H1 (cell line): ENCODE measurements around the gene MTFR1L. TPM values are rescaled to one million over a fixed set of nuclear protein-coding genes. Genes with fewer than 3 reads are reported as not detected.

Experiments
- CTCF ChIA-PET: fragments of 300-600 bp; sonication (Branson Sonifier 250); formaldehyde crosslinking; loops from one replicate; lab custom pipeline; 2021; ENCODE audit not compliant: partially characterized antibody; lab: Charles Lee
- POLR2A ChIA-PET: fragments of 300-600 bp; sonication (Branson Sonifier 250); formaldehyde crosslinking; loops from one replicate; lab custom pipeline; 2021; ENCODE audit warnings: inconsistent platforms; ENCODE audit not compliant: partially characterized antibody; lab: Charles Lee
- DNase-seq, 2 experiments: peaks; one replicate each; pipeline versions ENCODE4 v3.0.0 to v3.0.0-alpha.2; 2010 to 2022; ENCODE audit warnings: low spot score in 2 of 2, low read depth in 1 of 2, mixed read lengths in 1 of 2
- FAIRE-seq: peaks from 2 replicates; lab custom pipeline; 2011; peaks lifted over from hg19 to GRCh38; lab: Jason Lieb, UNC
- H2AFZ ChIP-seq: 2 replicates; pipeline ENCODE4 v1.8.1; 2012; ENCODE audit warnings: low read length, inconsistent platforms
- H2AK5ac ChIP-seq: 2 replicates; pipeline ENCODE4 v1.6.1; 2013; ENCODE audit warnings: low read depth, low read length
- H2BK120ac ChIP-seq: replicated peaks from 2 replicates; pipeline ENCODE3; 2013; ENCODE audit warnings: low read depth, low read length, inconsistent platforms
- H2BK12ac ChIP-seq: 2 replicates; pipeline ENCODE4 v1.6.1; 2013; ENCODE audit warnings: low read depth, low read length
- H2BK15ac ChIP-seq: 2 replicates; pipeline ENCODE4 v1.6.1; 2013; ENCODE audit warnings: low read length
- H2BK20ac ChIP-seq: 2 replicates; pipeline ENCODE4 v1.6.1; 2013; ENCODE audit warnings: low read length
- H2BK5ac ChIP-seq: 2 replicates; pipeline ENCODE4 v1.6.1; 2013; ENCODE audit warnings: low read depth, low read length
- H3K14ac ChIP-seq: 2 replicates; pipeline ENCODE4 v1.6.1; 2013; ENCODE audit warnings: inconsistent platforms; ENCODE audit not compliant: insufficient read length
- H3K18ac ChIP-seq: 2 replicates; pipeline ENCODE4 v1.6.1; 2013; ENCODE audit warnings: low read length; ENCODE audit errors: extremely low read depth
- H3K23ac ChIP-seq: 2 replicates; pipeline ENCODE4 v1.6.1; 2013; ENCODE audit warnings: inconsistent platforms; ENCODE audit not compliant: insufficient read length
- H3K23me2 ChIP-seq: 2 replicates; pipeline ENCODE4 v1.6.1; 2013; ENCODE audit warnings: low read depth, low read length
- H3K27ac ChIP-seq: 2 replicates; pipeline ENCODE4 v1.6.1; 2011; ENCODE audit warnings: low read depth, low read length, inconsistent platforms
- H3K27me3 ChIP-seq, 4 experiments: replicated peaks in 1 of 4; 1 replicate in 1 of 4; 2 replicates in 3 of 4; pipeline versions ENCODE4 v1.6.1 to v1.8.1; 2011 to 2013; ENCODE audit warnings: low read length in 3 of 4, mild to moderate bottlenecking in 3 of 4, inconsistent platforms in 2 of 4, mixed read lengths in 2 of 4, moderate library complexity in 1 of 4; ENCODE audit not compliant: control insufficient read depth in 3 of 4, insufficient read depth in 3 of 4; ENCODE audit errors: extremely low read depth in 1 of 4
- H3K36me3 ChIP-seq, 4 experiments: 2 replicates each; pipeline versions ENCODE4 v1.6.1 to v1.8.1; 2011 to 2013; ENCODE audit warnings: mild to moderate bottlenecking in 4 of 4, low read length in 3 of 4, moderate library complexity in 2 of 4, control low read depth in 1 of 4, inconsistent platforms in 1 of 4; ENCODE audit not compliant: insufficient read depth in 4 of 4, control insufficient read depth in 2 of 4
- H3K4ac ChIP-seq: replicated peaks from 2 replicates; pipeline ENCODE3; 2013; ENCODE audit warnings: low read length, low read depth, mixed read lengths, inconsistent platforms; ENCODE audit not compliant: insufficient read length
- H3K4me1 ChIP-seq, 4 experiments: replicated peaks in 1 of 4; 1 replicate in 1 of 4; 2 replicates in 3 of 4; pipeline versions ENCODE4 v1.6.1 to v1.8.1; 2011 to 2013; ENCODE audit warnings: low read length in 3 of 4, inconsistent platforms in 2 of 4, mixed read lengths in 1 of 4; ENCODE audit not compliant: insufficient read depth in 4 of 4, control insufficient read depth in 3 of 4
- H3K4me2 ChIP-seq, 2 experiments: 2 replicates each; pipeline versions ENCODE4 v1.6.1 to v1.8.1; 2011 to 2013; ENCODE audit warnings: low read depth in 2 of 2, low read length in 2 of 2, control low read depth in 1 of 2, inconsistent platforms in 1 of 2, mild to moderate bottlenecking in 1 of 2; ENCODE audit not compliant: insufficient read depth in 1 of 2
- H3K4me3 ChIP-seq, 4 experiments: fragments of 200-600, 300-600 bp in 1 of 4; sonication (generic), shearing (Covaris generic), sonication (Bioruptor Twin) in 1 of 4; 2 replicates each; pipeline versions ENCODE4 v1.5.1 to v1.8.1; 2011 to 2016; ENCODE audit warnings: low read length in 4 of 4, low read depth in 3 of 4, control low read depth in 2 of 4, inconsistent platforms in 2 of 4, mild to moderate bottlenecking in 2 of 4, mixed read lengths in 1 of 4, moderate library complexity in 1 of 4; ENCODE audit not compliant: insufficient read depth in 2 of 4; ENCODE audit errors: extremely low read depth in 1 of 4
- H3K56ac ChIP-seq: replicated peaks from 2 replicates; pipeline ENCODE3; 2013; ENCODE audit warnings: low read depth, mild to moderate bottlenecking, mixed read lengths, low read length, inconsistent platforms; ENCODE audit not compliant: insufficient read length
- H3K79me1 ChIP-seq: 2 replicates; pipeline ENCODE4 v1.6.1; 2013; ENCODE audit warnings: low read depth, low read length, control low read depth
- H3K79me2 ChIP-seq, 2 experiments: 2 replicates each; pipeline versions ENCODE4 v1.6.1 to v1.8.1; 2012 to 2013; ENCODE audit warnings: low read length in 2 of 2, mild to moderate bottlenecking in 2 of 2, inconsistent platforms in 1 of 2; ENCODE audit not compliant: insufficient read depth in 2 of 2, control insufficient read depth in 1 of 2
- H3K9ac ChIP-seq, 4 experiments: replicated peaks in 1 of 4; 1 replicate in 1 of 4; 2 replicates in 3 of 4; pipeline versions ENCODE4 v1.6.1 to v1.8.1; 2011 to 2013; ENCODE audit warnings: low read depth in 3 of 4, low read length in 3 of 4, control low read depth in 2 of 4, mild to moderate bottlenecking in 2 of 4, moderate library complexity in 2 of 4, inconsistent platforms in 1 of 4; ENCODE audit errors: extremely low read depth in 1 of 4
- H3K9me3 ChIP-seq, 2 experiments: 2 replicates each; pipeline versions ENCODE4 v1.6.1 to v1.8.1; 2012 to 2013; ENCODE audit warnings: mild to moderate bottlenecking in 2 of 2, moderate library complexity in 2 of 2, control low read depth in 1 of 2, inconsistent platforms in 1 of 2, low read depth in 1 of 2, low read length in 1 of 2, mixed read lengths in 1 of 2; ENCODE audit not compliant: insufficient read depth in 2 of 2
- H4K20me1 ChIP-seq, 2 experiments: replicated peaks in 1 of 2; 2 replicates each; pipeline versions ENCODE3 to v1.8.1; 2011 to 2013; ENCODE audit warnings: inconsistent platforms in 2 of 2, low read length in 2 of 2, mild to moderate bottlenecking in 1 of 2; ENCODE audit not compliant: insufficient read depth in 2 of 2, control insufficient read depth in 1 of 2
- H4K5ac ChIP-seq: 2 replicates; pipeline ENCODE4 v1.6.1; 2013; ENCODE audit warnings: low read length, low read depth, mixed read lengths, inconsistent platforms; ENCODE audit not compliant: insufficient read length
- H4K8ac ChIP-seq: 2 replicates; pipeline ENCODE4 v1.8.0; 2013; ENCODE audit warnings: mild to moderate bottlenecking, moderate library complexity, low read length, inconsistent platforms; ENCODE audit not compliant: insufficient read depth; ENCODE audit errors: extremely low read depth
- H4K91ac ChIP-seq: replicated peaks from 2 replicates; pipeline ENCODE3; 2013; ENCODE audit warnings: low read length, mixed read lengths, inconsistent platforms; ENCODE audit not compliant: insufficient read length
- BRCA1 ChIP-seq: IDR thresholded peaks from 2 replicates; pipeline ENCODE4 v1.6.1; 2012; ENCODE audit warnings: low read depth, low read length, improper control_type of control experiment
- EP300 ChIP-seq, 2 experiments: IDR thresholded peaks; 1 replicate in 1 of 2; 2 replicates in 1 of 2; pipeline ENCODE4 v1.6.1; 2011 to 2012; ENCODE audit warnings: low read depth in 2 of 2, low read length in 2 of 2, mild to moderate bottlenecking in 2 of 2, borderline replicate concordance in 1 of 2, inconsistent platforms in 1 of 2, moderate library complexity in 1 of 2
- EZH2 ChIP-seq: fragments of 200-600 bp; sonication (generic); IDR thresholded peaks from 2 replicates; pipeline ENCODE4 v1.7.1; 2012; ENCODE audit warnings: low read depth, mild to moderate bottlenecking, moderate library complexity, low read length, inconsistent platforms; ENCODE audit not compliant: severe bottlenecking
- FOSL1 ChIP-seq: IDR thresholded peaks from 2 replicates; pipeline ENCODE4 v1.6.1; 2011; ENCODE audit warnings: mild to moderate bottlenecking, low read depth, low read length, moderate library complexity; ENCODE audit not compliant: insufficient read depth
- JUN ChIP-seq: IDR thresholded peaks from 2 replicates; pipeline ENCODE4 v1.6.1; 2011; ENCODE audit warnings: low read depth, mild to moderate bottlenecking, improper control_type of control experiment, low read length
- KDM1A ChIP-seq: fragments of 200-600, 300-600 bp; sonication (generic); IDR thresholded peaks from 2 replicates; pipeline ENCODE4 v1.7.1; 2016; ENCODE audit warnings: mild to moderate bottlenecking, low read length, borderline replicate concordance
- SP4 ChIP-seq: IDR thresholded peaks from 2 replicates; pipeline ENCODE4 v1.6.1; 2012; ENCODE audit warnings: low read length, inconsistent platforms
- WGBS, 2 experiments: shearing (Covaris generic) in 1 of 2; methylation state at CpG; one replicate each; pipeline versions ENCODE4 v1.1.6 to v1.1.7; 2013 to 2015; ENCODE audit warnings: low lambda C conversion rate in 2 of 2, mixed read lengths in 2 of 2, inconsistent platforms in 1 of 2, low coverage in 1 of 2, missing lambda C conversion rate in 1 of 2; ENCODE audit not compliant: insufficient replicate concordance in 2 of 2, insufficient coverage in 1 of 2, insufficient read length in 1 of 2; ENCODE audit errors: extremely low coverage in 1 of 2, missing lambda C conversion rate in 1 of 2; 5-methylcytosine and 5-hydroxymethylcytosine counted together
- polyA plus RNA-seq, 7 experiments: library from polyadenylated mRNA; depleted of rRNA in 3 of 7; stranded (reverse) in 5 of 7; unstranded in 2 of 7; fragments of >200 nt in 5 of 7; fragments of 200-250 nt in 2 of 7; gene quantifications; 1 replicate in 5 of 7; 2 replicates in 1 of 7; 4 replicates in 1 of 7; pipeline versions ENCODE4 v1.2.1 to v1.2.3, GENCODE V29; 2011 to 2013; ENCODE audit warnings: missing spikeins in 2 of 7, mixed read lengths in 2 of 7
- total RNA-seq: library from RNA; stranded (reverse); fragmentation: NEBNext Ultra II Directional; extraction: Animal tissue kit (Norgen Biotek cat#: 25700); gene quantifications from 2 replicates; pipeline ENCODE4 v1.2.1, GENCODE V29; 2021

The MTFR1L gene
- total and polyA plus RNA-seq, 2 of the 8 experiments (the other 6 are each of a cell fraction or from before 2014, with no cell fraction given) = 20.8 to 23.1 TPM

- Histone ChIP-seq H3K79me1 (no peaks in the 10 kb centered on the region), H3K27me3 (no peaks in the 10 kb centered on the region; a peak in 1 of 7 replicates), H2BK120ac (no peak overlapping the region), H3K9me3 (no peaks in the 10 kb centered on the region), H2BK15ac (no peak overlapping the region), H2AFZ (no peak overlapping the region), H2AK5ac (no peak overlapping the region), H3K4me2 (no peak overlapping the region), H4K8ac (no peak overlapping the region), H3K4me1 (peaks cover 0 to 13% (median 9%) of the 10 kb centered on the region in 4 experiments; a peak in 6 of 7 replicates), H4K20me1 (no peaks in the 10 kb centered on the region), H2BK12ac (no peak overlapping the region), H3K14ac (no peak overlapping the region), H3K36me3 (no peaks in the 10 kb centered on the region; a peak in 1 of 8 replicates), H2BK5ac (no peak overlapping the region), H4K5ac (no peak overlapping the region), H3K23ac (no peak overlapping the region), H3K56ac (no peak overlapping the region), H3K79me2 (no peaks in the 10 kb centered on the region), H3K4ac (no peak overlapping the region), H3K27ac (no peak overlapping the region), H3K18ac (no peak overlapping the region), H3K23me2 (no peaks in the 10 kb centered on the region), H3K4me3 (no peak overlapping the region), H3K9ac (no peak overlapping the region), H2BK20ac (no peak overlapping the region), H4K91ac (no peak overlapping the region)
- TF ChIP-seq FOSL1 (no peak), JUN (no peak), EZH2 (no peak), EP300 (IDR thresholded peaks at IDR 0.05; ENCODE audit: borderline replicate concordance in 1 of 2, low read depth in 2 of 2, low read length in 2 of 2) (no peak), SP4 (no peak), BRCA1 (no peak), KDM1A (no peak)
- POLR2A ChIA-PET = no interaction called here
- CTCF ChIA-PET = interaction anchor here (1.1 to 4.2 kb wide), 5 partner anchors 10 to 283 kb away, joined by 3 to 28 read pairs (median 4); no protein-coding TSS in a partner anchor
- no peak for DNase-seq
- no peak for FAIRE-seq
- 85% methylated on average over 10 of the region's 10 CpGs; no CpG with 5 or more reads in 1 of the 2 experiments for WGBS, 2 experiments
Measured at GRCh38 chr1:25785333-25786067, 34.3 kb upstream of the MTFR1L start.
